ENCODE data around the gene ROPN1.
A peak's percentile ranks its signal among the peaks of the same experiment; 100 is the strongest.
"Not testable (repeated sequence)": the region's sequence is repeated elsewhere in the genome, so short reads cannot be mapped to it uniquely, and the experiment has no call there.

ROPN1 gene

GRCh38 chr3:124033360-124034015 is 41.6 kb upstream of the ROPN1 start, which contains the start of gene KALRN:
KALRN (plus strand) TSS chr3:124033369.
- H3K4me3 ChIP-seq (ENCODE audit: low read depth, low read length) = peak within 1 kb of the TSS; percentile 66
- no peak for TF ChIP-seq CTCF (IDR thresholded peaks at IDR 0.05; ENCODE audit: low read depth, low read length)

GRCh38 chr3:124032881-124033359 is 41.0 kb upstream of the ROPN1 start:
- peak overlapping the region; percentile 66 for H3K4me3 ChIP-seq (ENCODE audit: low read depth, low read length)
- peak; percentile 38 for TF ChIP-seq CTCF (IDR thresholded peaks at IDR 0.05; ENCODE audit: low read depth, low read length)

- H3K4me3 ChIP-seq (ENCODE audit: low read depth, low read length) = peak overlapping the region; percentile 66
Measured at GRCh38 chr3:124032311-124032880, 40.5 kb upstream of the ROPN1 start.

GRCh38 chr3:124026516-124026915 is 34.6 kb upstream of the ROPN1 start:
- no peak for TF ChIP-seq CTCF (IDR thresholded peaks at IDR 0.05; ENCODE audit: low read depth, low read length)
- H3K4me3 ChIP-seq (ENCODE audit: low read depth, low read length) = no peak overlapping the region

More at GRCh38 chr3:124032311-124032880, 40.5 kb upstream of the ROPN1 start:
- no peak for TF ChIP-seq CTCF (IDR thresholded peaks at IDR 0.05; ENCODE audit: low read depth, low read length)

GRCh38 chr3:124023531-124023930 is 31.6 kb upstream of the ROPN1 start:
- not testable (repeated sequence) for H3K4me3 ChIP-seq (ENCODE audit: low read depth, low read length)

GRCh38 chr3:124019291-124019690 is 27.4 kb upstream of the ROPN1 start:
- H3K4me3 ChIP-seq (ENCODE audit: low read depth, low read length) = no peak overlapping the region

GRCh38 chr3:124017502-124017901 is 25.6 kb upstream of the ROPN1 start:
- not testable (repeated sequence) for H3K4me3 ChIP-seq (ENCODE audit: low read depth, low read length)

More at GRCh38 chr3:124019291-124019690, 27.4 kb upstream of the ROPN1 start:
- TF ChIP-seq CTCF (IDR thresholded peaks at IDR 0.05; ENCODE audit: low read depth, low read length) = no peak

GRCh38 chr3:124016483-124016882 is 24.6 kb upstream of the ROPN1 start:
- H3K4me3 ChIP-seq (ENCODE audit: low read depth, low read length) = not testable (repeated sequence)
- TF ChIP-seq CTCF (IDR thresholded peaks at IDR 0.05; ENCODE audit: low read depth, low read length) = 0 out of 2 replicates have a peak, but pooled peaks have one; percentile 16
